ENCODE data around the gene LATS2. TPM values are rescaled to one million over a fixed set of nuclear protein-coding genes. Genes with fewer than 3 reads are reported as not detected.

LATS2 gene
- total RNA-seq, 2 experiments from 2014 or later: 1.6 TPM

DNA sequence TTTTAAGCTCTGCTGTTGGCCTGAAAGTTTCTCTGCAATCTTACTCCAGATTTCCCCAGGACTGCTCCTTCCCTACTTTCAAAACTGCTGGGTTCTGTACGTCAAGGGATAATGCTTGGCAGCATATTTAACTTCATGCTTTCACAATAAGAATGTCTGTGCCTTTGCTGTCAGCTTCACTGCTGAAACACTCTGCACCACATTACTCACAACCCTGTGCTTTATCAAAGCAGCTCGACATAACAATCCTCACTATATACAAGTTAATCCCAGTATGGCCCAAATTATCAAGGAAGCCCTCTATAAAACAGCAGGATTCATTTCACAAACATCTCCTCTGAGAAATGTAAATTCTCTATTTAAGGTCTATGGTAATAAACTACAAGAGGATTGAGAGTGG lies 17.5 kb downstream of the LATS2 start:
- Mint-ChIP-seq H3K36me3 (ENCODE audit: low read depth) (no peaks in the 10 kb centered on the region), H3K27ac (no peak overlapping the region), H3K4me1 (peaks cover 6% of the 10 kb centered on the region), H3K9me3 (ENCODE audit: low read depth) (no peaks in the 10 kb centered on the region), H3K4me3 (no peak overlapping the region), H3K27me3 (peaks cover 2% of the 10 kb centered on the region)
- ATAC-seq: no peak
- ChIA-PET POLR2A (no interaction called here), CTCF (interaction anchor here (0.7 to 0.9 kb wide), 2 partner anchors 17 to 26 kb away, joined by 3 read pairs; no protein-coding TSS in a partner anchor)
- intact Hi-C loops (cut with DNase I, micrococcal nuclease): no loop called here
- no peak for DNase-seq

DNA sequence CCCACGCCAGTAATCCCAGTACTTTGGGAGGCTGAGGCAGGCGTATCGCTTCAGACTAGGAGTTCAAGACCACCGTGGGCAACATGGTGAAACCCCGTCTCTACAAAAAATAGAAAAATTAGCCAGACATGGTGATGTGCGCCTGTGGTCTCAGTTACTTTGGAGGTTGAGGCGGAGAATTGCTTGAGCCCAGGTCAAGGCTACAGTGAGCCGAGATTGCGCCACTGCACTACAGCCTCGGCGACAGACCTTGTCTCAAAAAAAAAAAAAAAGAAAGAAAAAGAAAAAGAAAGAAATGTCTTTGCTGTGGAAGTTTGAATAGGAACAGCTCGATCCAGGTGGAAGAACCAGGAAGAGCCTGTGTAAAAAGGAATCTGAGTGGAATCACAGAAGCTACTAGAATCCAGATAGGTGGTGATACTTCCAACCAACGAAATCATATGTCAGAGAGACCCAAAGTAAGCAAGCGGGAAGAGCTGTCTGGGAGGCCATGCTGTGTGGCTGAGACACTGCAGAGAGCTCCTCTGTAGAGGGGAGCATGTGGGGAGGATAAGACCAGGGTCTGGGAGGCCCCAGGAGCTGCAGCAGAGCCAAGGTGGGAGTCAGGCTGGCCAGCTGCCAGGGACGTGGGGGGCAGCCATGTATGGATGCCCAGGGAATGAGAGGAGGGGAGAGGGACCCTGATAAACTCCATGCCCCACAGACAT lies 21.1 kb downstream of the LATS2 start:
- intact Hi-C loops (cut with DNase I, micrococcal nuclease): no loop called here
- ATAC-seq (no peak), DNase-seq (no peak)
- no peaks in the 10 kb centered on the region for H3K36me3 Mint-ChIP-seq (ENCODE audit: low read depth)
- H3K4me1 Mint-ChIP-seq: peaks cover 9% of the 10 kb centered on the region
- ChIA-PET CTCF (no interaction called here), POLR2A (no interaction called here)
- no peaks in the 10 kb centered on the region for H3K27me3 Mint-ChIP-seq
- no peak overlapping the region for H3K4me3 Mint-ChIP-seq
- no peaks in the 10 kb centered on the region for H3K9me3 Mint-ChIP-seq (ENCODE audit: low read depth)
- H3K27ac Mint-ChIP-seq: no peak overlapping the region

DNA sequence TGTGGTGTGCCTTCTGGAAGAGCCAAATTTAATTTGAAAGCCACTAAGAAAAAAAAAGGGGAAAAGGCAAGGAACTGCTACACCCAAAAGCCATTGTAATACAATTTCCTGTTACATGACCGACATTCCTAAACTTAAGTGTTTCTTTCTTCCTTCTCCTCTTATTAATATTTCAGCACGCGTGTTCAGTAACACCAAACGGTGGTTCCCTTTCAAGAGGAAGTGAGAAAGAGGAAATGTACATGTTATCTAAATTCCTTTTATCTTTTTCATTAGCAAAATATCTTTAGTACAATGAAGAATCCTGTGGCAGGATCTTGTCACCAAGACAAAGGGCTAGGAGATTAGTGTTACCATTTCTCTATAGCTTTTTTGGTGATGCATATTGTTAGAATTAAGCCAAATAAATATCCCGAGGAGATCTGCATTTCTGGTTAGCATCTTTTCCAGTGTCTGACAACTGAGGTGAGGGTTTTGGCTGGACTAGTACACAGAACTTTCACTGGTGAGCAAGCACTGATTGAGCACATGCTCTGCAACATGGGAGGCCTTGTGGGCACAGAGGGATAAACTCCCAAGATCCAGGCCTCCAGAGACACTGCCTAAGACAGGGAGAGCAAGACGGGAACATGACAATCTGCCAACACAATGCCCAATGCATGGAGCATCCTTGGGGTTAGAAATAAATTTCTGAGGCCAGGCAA lies 22.1 kb downstream of the LATS2 start:
- DNase-seq (no peak), ATAC-seq (no peak)
- POLR2A ChIA-PET: no interaction called here
- Mint-ChIP-seq H3K4me3 (no peak overlapping the region), H3K4me1 (peaks cover 9% of the 10 kb centered on the region), H3K27ac (no peak overlapping the region), H3K9me3 (ENCODE audit: low read depth) (no peaks in the 10 kb centered on the region), H3K27me3 (no peaks in the 10 kb centered on the region), H3K36me3 (ENCODE audit: low read depth) (no peaks in the 10 kb centered on the region)
- CTCF ChIA-PET: interaction anchor here (0.6 to 0.7 kb wide), 2 partner anchors 199 to 264 kb away, joined by 3 read pairs; no protein-coding TSS in a partner anchor
- intact Hi-C loops (cut with DNase I, micrococcal nuclease): no loop called here

DNA sequence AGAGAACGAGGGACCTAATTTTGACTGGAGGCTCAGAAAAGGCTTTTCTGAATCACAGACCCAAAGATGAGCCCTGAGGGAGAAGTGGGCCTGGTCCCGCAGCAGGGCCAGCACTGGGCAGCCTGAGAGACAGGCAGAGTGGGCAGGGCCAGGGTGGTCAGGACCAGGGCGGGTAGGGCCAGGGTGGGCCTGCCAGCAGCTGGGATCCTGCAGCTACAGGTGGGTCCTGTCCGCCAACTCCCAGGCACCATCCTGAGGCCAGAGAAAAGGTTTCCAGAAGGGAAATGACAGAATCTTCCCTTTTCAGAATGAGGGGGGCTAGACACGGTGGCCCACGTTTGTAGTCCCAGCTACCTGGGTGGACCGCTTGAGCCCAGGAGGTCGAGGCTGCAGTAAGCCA lies 23.7 kb downstream of the LATS2 start:
- intact Hi-C loops (cut with DNase I, micrococcal nuclease): no loop called here
- peaks cover 9% of the 10 kb centered on the region for H3K4me1 Mint-ChIP-seq

DNA sequence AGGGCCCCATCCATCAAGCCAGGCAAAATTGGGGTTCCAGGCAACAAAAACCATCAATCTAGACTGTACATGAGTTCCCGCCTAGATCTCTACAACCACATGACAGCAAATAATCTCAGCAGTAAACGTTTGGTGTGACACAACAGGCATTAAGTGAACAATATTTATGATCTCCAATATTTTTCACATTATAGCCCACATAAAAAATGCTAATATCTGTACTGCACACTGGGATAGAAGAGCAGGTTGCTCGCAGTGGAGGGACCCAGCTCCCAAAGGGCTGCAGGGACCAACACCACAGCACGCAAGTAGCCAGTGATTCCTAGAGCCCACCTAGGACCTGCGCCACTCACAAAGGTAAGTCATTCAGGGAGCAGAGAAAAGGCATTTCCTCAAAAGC lies 25.9 kb downstream of the LATS2 start:
- no peaks in the 10 kb centered on the region for H3K9me3 Mint-ChIP-seq (ENCODE audit: low read depth)
- H3K4me3 Mint-ChIP-seq: no peak overlapping the region
- intact Hi-C loops (cut with DNase I, micrococcal nuclease): no loop called here
- no peaks in the 10 kb centered on the region for H3K36me3 Mint-ChIP-seq (ENCODE audit: low read depth)
- peaks cover 9% of the 10 kb centered on the region for H3K4me1 Mint-ChIP-seq
- DNase-seq (no peak), ATAC-seq (no peak)
- ChIA-PET POLR2A (no interaction called here), CTCF (no interaction called here)
- H3K27me3 Mint-ChIP-seq: no peaks in the 10 kb centered on the region
- H3K27ac Mint-ChIP-seq: no peak overlapping the region

More for the DNA sequence above, 23.7 kb downstream of the LATS2 start:
- Mint-ChIP-seq H3K27me3 (no peaks in the 10 kb centered on the region), H3K36me3 (ENCODE audit: low read depth) (no peaks in the 10 kb centered on the region), H3K9me3 (ENCODE audit: low read depth) (no peaks in the 10 kb centered on the region), H3K4me3 (no peak overlapping the region), H3K27ac (no peak overlapping the region)
- DNase-seq (no peak), ATAC-seq (no peak)
- POLR2A ChIA-PET: no interaction called here
- CTCF ChIA-PET: no interaction called here

DNA sequence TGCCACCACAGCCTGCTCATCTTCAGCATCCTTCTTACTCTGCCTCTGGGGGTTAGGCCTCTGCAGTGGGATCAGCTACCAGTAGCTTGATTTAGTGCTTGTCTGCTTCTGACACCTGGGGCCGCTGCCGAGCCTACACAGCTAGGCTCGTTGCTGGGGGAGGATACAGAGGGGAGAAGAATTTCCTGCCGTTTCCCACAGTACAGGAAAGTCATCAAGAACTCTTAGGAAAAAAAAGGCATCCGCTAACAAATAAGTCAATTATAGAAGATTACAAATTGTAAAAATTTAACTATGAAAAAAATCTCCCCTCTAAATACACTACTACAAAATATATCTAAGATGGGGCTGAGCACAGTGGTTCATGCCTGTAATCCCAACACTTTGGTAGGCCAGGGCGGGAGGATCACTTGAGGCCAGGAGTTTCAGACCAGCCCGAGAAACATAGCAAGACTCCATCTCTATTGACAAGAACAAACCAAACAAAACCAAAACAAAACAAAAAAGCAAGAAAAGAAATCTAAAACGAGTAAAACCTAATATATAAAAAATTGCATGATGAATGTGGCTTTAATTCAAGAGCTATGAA lies 26.7 kb downstream of the LATS2 start:
- H3K27me3 Mint-ChIP-seq: no peaks in the 10 kb centered on the region
- intact Hi-C loops (cut with DNase I, micrococcal nuclease): no loop called here
- CTCF ChIA-PET: no interaction called here

GRCh38 chr13:21033856-21034602 lies 27.4 kb downstream of the LATS2 start:
- ChIA-PET CTCF (interaction anchor here (0.9 kb wide), 1 partner anchor 29 kb away, joined by 3 read pairs; no protein-coding TSS in a partner anchor), POLR2A (no interaction called here)
- ATAC-seq: no peak

More for the DNA sequence above, 26.7 kb downstream of the LATS2 start:
- H3K9me3 Mint-ChIP-seq (ENCODE audit: low read depth): no peaks in the 10 kb centered on the region
- no peak overlapping the region for H3K27ac Mint-ChIP-seq
- POLR2A ChIA-PET: no interaction called here
- H3K36me3 Mint-ChIP-seq (ENCODE audit: low read depth): no peaks in the 10 kb centered on the region
- no peak for DNase-seq
- H3K4me3 Mint-ChIP-seq: no peak overlapping the region
- ATAC-seq: no peak
- H3K4me1 Mint-ChIP-seq: peaks cover 9% of the 10 kb centered on the region

DNA sequence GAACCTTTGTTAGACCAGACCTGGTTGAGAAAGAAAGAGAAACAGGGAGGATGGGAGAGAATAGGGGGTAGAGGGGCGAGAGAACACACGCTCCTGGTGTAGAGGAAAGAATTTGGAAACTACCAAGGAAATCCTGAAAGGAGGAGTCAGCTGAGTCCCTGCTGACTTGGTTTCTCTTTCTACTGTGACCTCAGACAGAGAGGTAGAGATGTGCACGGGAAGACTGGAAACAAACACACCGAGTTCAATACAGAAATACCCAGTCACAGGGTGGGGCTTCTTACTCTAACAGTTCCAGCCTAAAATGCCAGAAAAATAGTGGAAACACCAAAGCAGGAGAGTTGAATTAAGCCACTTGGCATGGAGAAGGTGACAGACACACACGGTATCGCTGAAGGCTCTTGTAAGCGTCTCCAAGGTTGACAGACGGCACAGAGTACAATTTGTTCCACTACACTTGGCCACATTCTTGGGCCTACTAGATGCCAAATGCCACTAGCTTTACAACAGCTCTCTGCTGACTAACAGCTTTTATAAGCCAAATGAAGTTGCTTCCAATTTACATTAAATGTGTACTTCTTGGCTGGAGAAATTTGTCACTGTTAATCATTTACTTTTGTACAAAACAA lies 28.1 kb downstream of the LATS2 start:
- Mint-ChIP-seq H3K4me1 (no peaks in the 10 kb centered on the region), H3K27ac (no peak overlapping the region), H3K27me3 (no peaks in the 10 kb centered on the region), H3K9me3 (ENCODE audit: low read depth) (no peaks in the 10 kb centered on the region), H3K4me3 (no peak overlapping the region), H3K36me3 (ENCODE audit: low read depth) (no peaks in the 10 kb centered on the region)
- intact Hi-C loops (cut with DNase I, micrococcal nuclease): no loop called here
- DNase-seq (no peak), ATAC-seq (no peak)
- CTCF ChIA-PET: interaction anchor here (0.9 kb wide), 1 partner anchor 30 kb away, joined by 3 read pairs; no protein-coding TSS in a partner anchor
- POLR2A ChIA-PET: no interaction called here

More at GRCh38 chr13:21033856-21034602, 27.4 kb downstream of the LATS2 start:
- Mint-ChIP-seq H3K4me1 (peaks cover 4% of the 10 kb centered on the region), H3K9me3 (ENCODE audit: low read depth) (no peaks in the 10 kb centered on the region), H3K36me3 (ENCODE audit: low read depth) (no peaks in the 10 kb centered on the region), H3K27me3 (no peaks in the 10 kb centered on the region), H3K27ac (no peak overlapping the region), H3K4me3 (no peak overlapping the region)
- no peak for DNase-seq
- intact Hi-C loops (cut with DNase I, micrococcal nuclease): no loop called here

- ATAC-seq: no peak
- Mint-ChIP-seq H3K4me1 (no peaks in the 10 kb centered on the region), H3K9me3 (ENCODE audit: low read depth) (no peaks in the 10 kb centered on the region), H3K27me3 (no peaks in the 10 kb centered on the region), H3K36me3 (ENCODE audit: low read depth) (no peaks in the 10 kb centered on the region), H3K27ac (no peak overlapping the region), H3K4me3 (no peak overlapping the region)
- CTCF ChIA-PET: no interaction called here
- DNase-seq: no peak
- POLR2A ChIA-PET: no interaction called here
- intact Hi-C loops (cut with DNase I, micrococcal nuclease): no loop called here
Observed at GRCh38 chr13:21032656-21033055, 28.7 kb downstream of the LATS2 start.

GRCh38 chr13:21031594-21032275 lies 29.7 kb downstream of the LATS2 start:
- Mint-ChIP-seq H3K9me3 (ENCODE audit: low read depth) (no peaks in the 10 kb centered on the region), H3K4me3 (no peak overlapping the region), H3K27ac (no peak overlapping the region), H3K36me3 (ENCODE audit: low read depth) (no peaks in the 10 kb centered on the region), H3K4me1 (no peaks in the 10 kb centered on the region), H3K27me3 (no peaks in the 10 kb centered on the region)
- intact Hi-C loops (cut with DNase I, micrococcal nuclease): no loop called here
- POLR2A ChIA-PET: no interaction called here
- CTCF ChIA-PET: no interaction called here
- ATAC-seq: no peak
- DNase-seq: no peak

- no peaks in the 10 kb centered on the region for H3K9me3 Mint-ChIP-seq (ENCODE audit: low read depth)
- H3K36me3 Mint-ChIP-seq (ENCODE audit: low read depth): no peaks in the 10 kb centered on the region
- no peaks in the 10 kb centered on the region for H3K27me3 Mint-ChIP-seq
- no peak for ATAC-seq
- intact Hi-C loops (cut with DNase I, micrococcal nuclease): no loop called here
- no peak overlapping the region for H3K4me3 Mint-ChIP-seq
- ChIA-PET POLR2A (no interaction called here), CTCF (interaction anchor here (0.6 kb wide), 1 partner anchor 972 kb away, joined by 3 read pairs; no protein-coding TSS in a partner anchor)
- no peak for DNase-seq
- no peaks in the 10 kb centered on the region for H3K4me1 Mint-ChIP-seq
- no peak overlapping the region for H3K27ac Mint-ChIP-seq
Observed at GRCh38 chr13:21025539-21025938, 35.8 kb downstream of the LATS2 start.

All from activated CD4-positive, alpha-beta T cell treated with anti-CD3 and anti-CD28 coated beads for 36 hours (primary cell).